Calu3 (cell line): ENCODE data around the gene ASTL. TPM values are rescaled to one million over a fixed set of nuclear protein-coding genes. Genes with fewer than 3 reads are reported as not detected.

Source experiments
- BruUV-seq: library from RNA; stranded (reverse); fragments of 400-500 nt; replicated peaks from 2 replicates; lab custom pipeline; 2021; lab: Mats Ljungman, UMichigan
- CTCF ChIA-PET: fragments of 300-600 bp; sonication (Branson Sonifier 250); formaldehyde crosslinking; loops from one replicate; lab custom pipeline; 2022; ENCODE audit warnings: antibody characterized with exemption; lab: Charles Lee
- DNase-seq: peaks from one replicate; pipeline ENCODE4 v3.0.0; 2022
- H3K27ac Mint-ChIP-seq: one replicate; pipeline ENCODE4 v1.8.0; 2022; ENCODE audit warnings: mixed read lengths; ENCODE audit not compliant: unreplicated experiment
- H3K27me3 Mint-ChIP-seq: one replicate; pipeline ENCODE4 v1.8.0; 2022; ENCODE audit warnings: mixed read lengths; ENCODE audit not compliant: unreplicated experiment
- H3K36me3 Mint-ChIP-seq: one replicate; pipeline ENCODE4 v1.8.0; 2022; ENCODE audit warnings: mild to moderate bottlenecking, moderate library complexity, mixed read lengths; ENCODE audit not compliant: insufficient read depth, unreplicated experiment
- H3K4me1 Mint-ChIP-seq: one replicate; pipeline ENCODE4 v1.8.0; 2022; ENCODE audit warnings: mild to moderate bottlenecking, low read depth, mixed read lengths; ENCODE audit not compliant: unreplicated experiment
- H3K4me3 Mint-ChIP-seq: one replicate; pipeline ENCODE4 v1.8.0; 2022; ENCODE audit warnings: mild to moderate bottlenecking, low read depth, moderate library complexity, mixed read lengths; ENCODE audit not compliant: unreplicated experiment
- H3K9me3 Mint-ChIP-seq: one replicate; pipeline ENCODE4 v1.8.0; 2022; ENCODE audit warnings: low read depth, mixed read lengths; ENCODE audit not compliant: unreplicated experiment
- CTCF ChIP-seq: fragments of 200-600 bp; IDR thresholded peaks from one replicate; pipeline ENCODE4 v1.8.0; 2022; ENCODE audit warnings: antibody characterized with exemption; ENCODE audit not compliant: unreplicated experiment
- intact Hi-C: fragments of 100-400 bp; cut with micrococcal nuclease; formaldehyde crosslinking; loops from one replicate; pipeline ENCODE4 v1.10.0; 2022; ENCODE audit not compliant: unreplicated experiment
- total RNA-seq: library from RNA; stranded (reverse); gene quantifications from 2 replicates; pipeline ENCODE4 v1.2.3, GENCODE V29; 2022

Gene ASTL
- total RNA-seq, 1 experiment from 2014 or later, result not detected

- no peak overlapping the region for H3K27ac Mint-ChIP-seq
- no peaks in the 10 kb centered on the region for H3K4me1 Mint-ChIP-seq
- no peaks in the 10 kb centered on the region for H3K9me3 Mint-ChIP-seq
- CTCF ChIA-PET, result no interaction called here
- intact Hi-C loops, result no loop called here
- no peak overlapping the region for H3K4me3 Mint-ChIP-seq
- H3K36me3 Mint-ChIP-seq, result no peaks in the 10 kb centered on the region
- DNase-seq, result no peak
- BruUV-seq, result no TSS peak
- peaks cover 47% of the 10 kb centered on the region for H3K27me3 Mint-ChIP-seq
- TF ChIP-seq CTCF, result no peak
Observed at GRCh38 chr2:96154506-96155380, 16.4 kb upstream of the ASTL start.

GRCh38 chr2:96153991-96154431 is 15.7 kb upstream of the ASTL start:
- H3K27ac Mint-ChIP-seq, result no peak overlapping the region
- intact Hi-C loops, result no loop called here
- no peak for TF ChIP-seq CTCF
- no peaks in the 10 kb centered on the region for H3K4me1 Mint-ChIP-seq
- peaks cover 40% of the 10 kb centered on the region for H3K27me3 Mint-ChIP-seq
- CTCF ChIA-PET, result no interaction called here
- no peaks in the 10 kb centered on the region for H3K9me3 Mint-ChIP-seq
- H3K36me3 Mint-ChIP-seq, result no peaks in the 10 kb centered on the region
- BruUV-seq, result no TSS peak
- no peak overlapping the region for H3K4me3 Mint-ChIP-seq
- no peak for DNase-seq

DNA sequence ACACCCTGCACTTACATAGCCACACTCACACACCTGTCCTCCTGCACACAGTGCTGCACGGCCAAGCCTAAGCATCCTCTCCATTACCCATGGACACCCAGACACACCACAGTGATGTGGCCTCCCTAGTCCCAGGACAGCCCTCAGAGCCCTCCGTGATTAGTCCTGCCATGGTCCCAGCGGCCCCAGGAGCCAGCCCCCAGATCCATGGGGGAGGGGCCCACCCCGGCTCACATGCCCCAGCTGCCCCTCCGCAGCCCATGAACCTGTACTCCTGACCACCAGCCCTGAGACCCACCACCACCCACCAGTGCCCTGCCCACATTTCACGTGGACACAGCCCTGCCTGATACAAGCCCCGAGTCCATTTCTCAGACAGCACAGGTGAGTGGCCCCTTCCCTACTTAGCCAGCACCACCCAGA is 15.0 kb upstream of the ASTL start:
- H3K4me3 Mint-ChIP-seq, result no peak overlapping the region

More for the DNA sequence above, 15.0 kb upstream of the ASTL start:
- Mint-ChIP-seq H3K9me3 (no peaks in the 10 kb centered on the region), H3K4me1 (peaks cover 5% of the 10 kb centered on the region), H3K27me3 (peaks cover 33% of the 10 kb centered on the region), H3K36me3 (peaks cover 4% of the 10 kb centered on the region), H3K27ac (no peak overlapping the region)
- CTCF ChIA-PET, result no interaction called here
- no peak for DNase-seq
- TF ChIP-seq CTCF, result no peak
- no TSS peak for BruUV-seq
- intact Hi-C loops, result no loop called here
